ENCODE results near the gene ABHD17C. TPM values are rescaled to one million over a fixed set of nuclear protein-coding genes. Genes with fewer than 3 reads are reported as not detected.

Gene ABHD17C
- total RNA-seq, 1 donor from 2014 or later = 8.5 TPM

DNA sequence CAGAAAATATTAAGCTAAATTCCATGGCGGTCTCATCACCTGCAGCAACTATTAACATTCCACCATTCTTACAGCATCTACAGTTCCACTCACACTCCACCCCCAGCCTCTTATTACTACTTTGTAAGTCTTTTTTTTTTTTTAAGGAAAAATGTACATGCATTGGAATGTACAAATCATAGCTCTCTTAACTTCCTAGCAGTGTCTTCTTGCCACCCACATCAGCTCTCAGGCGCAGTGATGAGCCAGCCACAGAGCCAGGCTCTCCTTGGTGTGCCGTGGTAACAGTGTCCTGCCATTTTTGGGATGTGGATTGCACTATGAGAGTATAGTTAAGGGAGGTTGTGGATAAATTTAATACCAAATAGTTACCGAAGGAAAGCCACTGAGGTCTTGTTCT is 17.8 kb downstream of the ABHD17C start:
- intact Hi-C loops (cut with DNase I) = no loop called here
- no peak for DNase-seq (ENCODE audit: low spot score)

DNA sequence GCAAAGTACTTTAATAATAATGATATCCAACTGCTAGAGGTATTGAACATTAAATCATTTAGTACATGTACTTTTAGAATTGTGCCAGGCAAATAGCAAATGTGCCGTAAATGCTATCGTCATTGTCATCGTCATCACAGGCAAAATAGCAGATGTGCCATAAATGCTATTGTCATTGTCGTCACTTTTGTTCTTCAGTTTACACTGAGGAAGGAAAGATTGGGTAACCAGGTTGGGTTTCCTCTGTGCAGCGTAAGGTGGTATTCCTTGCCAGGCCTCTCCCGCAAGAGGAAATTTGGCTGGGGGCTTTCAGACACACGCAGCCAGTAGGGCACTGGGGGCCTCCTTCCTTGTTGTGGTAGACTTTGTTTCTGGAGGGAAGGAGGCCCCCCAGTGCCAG is 26.4 kb downstream of the ABHD17C start:
- intact Hi-C loops (cut with DNase I) = no loop called here
- no peak for DNase-seq (ENCODE audit: low spot score)

DNA sequence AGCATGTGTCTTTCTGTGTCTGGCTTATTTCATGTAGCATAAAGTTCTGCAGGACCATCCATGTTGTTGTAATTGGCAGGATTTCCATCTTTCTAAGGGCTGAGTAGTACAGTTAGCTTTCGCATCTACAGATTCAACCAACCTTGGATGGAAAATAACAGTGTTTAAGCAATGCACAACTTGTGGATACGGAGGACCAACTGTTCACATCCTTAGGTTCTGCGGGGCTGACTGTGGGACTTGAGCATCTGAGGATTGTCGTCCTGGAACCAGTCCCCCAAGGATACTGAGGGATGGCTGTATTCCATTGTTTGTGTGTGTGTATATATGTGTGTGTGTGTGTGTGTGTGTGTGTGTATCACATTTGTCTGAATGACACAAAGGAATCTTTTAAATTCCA is 27.7 kb downstream of the ABHD17C start:
- no peak for DNase-seq (ENCODE audit: low spot score)
- intact Hi-C loops (cut with DNase I) = no loop called here

DNA sequence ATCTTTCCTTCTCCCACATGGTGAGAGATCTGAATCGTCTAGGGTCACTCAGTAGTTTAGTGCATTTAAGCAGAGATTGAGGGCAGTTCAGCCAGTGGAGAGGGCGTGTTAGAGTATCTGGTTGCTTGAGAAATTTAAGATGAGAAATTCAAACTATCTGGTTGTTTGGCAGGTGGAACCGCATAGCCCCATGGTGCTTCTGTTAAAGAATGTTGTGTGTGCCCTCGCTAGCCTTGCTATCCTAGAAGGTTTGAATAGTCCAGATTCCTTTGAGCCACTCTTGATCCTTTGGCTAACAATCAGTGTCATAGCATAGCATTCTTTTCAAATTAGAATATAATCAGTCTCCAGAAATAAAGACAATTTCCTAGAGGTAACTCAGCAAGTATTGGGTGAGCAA is 32.1 kb downstream of the ABHD17C start:
- no peak for DNase-seq (ENCODE audit: low spot score)
- intact Hi-C loops (cut with DNase I) = no loop called here

DNA sequence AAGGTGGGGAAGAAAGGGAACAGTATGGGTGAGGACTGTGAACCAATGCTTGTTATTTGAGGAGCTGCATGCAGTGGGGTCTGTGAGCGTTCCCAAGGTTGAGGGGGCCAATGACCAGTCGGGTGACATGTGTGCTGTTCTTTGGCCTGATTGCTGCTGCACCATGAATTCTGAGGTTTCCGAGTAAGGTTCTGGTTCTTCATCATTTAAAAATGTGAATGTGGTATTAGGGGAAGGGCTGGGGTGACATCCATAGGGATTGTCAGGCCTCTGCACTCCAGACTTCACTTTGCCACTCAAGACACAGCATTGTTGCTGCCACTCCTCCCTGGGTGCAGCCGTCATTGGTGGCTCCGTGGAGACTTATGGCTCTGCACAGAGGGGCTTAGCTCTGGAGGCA is 32.5 kb downstream of the ABHD17C start:
- intact Hi-C loops (cut with DNase I) = no loop called here
- DNase-seq (ENCODE audit: low spot score) = no peak

DNA sequence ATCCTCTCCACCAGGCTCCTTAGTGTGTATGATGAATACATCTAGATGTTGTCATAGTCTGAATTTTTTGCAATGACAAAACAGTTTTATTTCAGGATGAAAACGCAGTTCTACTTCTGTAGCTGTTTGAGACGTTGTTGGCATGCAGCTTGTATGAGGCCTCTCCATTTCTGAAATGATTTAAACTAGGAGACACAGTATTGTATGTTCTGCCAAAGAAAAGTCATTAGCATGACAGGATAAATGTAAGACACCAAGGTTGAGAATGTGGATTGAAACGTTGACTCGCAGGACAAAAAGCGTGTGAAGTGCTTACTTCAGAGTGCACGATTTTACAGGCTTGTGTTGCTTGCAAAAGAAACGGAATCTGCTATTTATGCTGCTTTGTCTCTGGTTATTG is 35.3 kb downstream of the ABHD17C start:
- no peak for DNase-seq (ENCODE audit: low spot score)
- intact Hi-C loops (cut with DNase I) = no loop called here

DNA sequence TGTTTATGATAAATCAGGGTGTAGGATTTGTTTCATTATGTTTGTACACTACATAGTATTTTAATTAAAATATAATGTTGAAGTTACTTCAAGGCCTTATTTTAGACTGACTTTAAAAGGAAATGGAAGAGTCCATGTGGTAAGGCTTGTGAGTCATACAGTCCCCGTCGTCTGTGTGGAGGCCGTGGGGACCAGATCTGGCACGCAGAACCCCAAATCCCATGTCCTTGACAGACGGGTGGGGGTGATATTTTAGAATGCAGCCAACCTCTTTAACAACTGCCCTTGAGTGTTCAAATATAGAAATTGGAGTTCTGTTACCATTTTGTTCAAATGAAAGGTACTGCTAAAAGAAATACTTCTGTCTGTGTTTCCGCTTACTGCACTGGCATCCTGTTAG is 35.8 kb downstream of the ABHD17C start:
- intact Hi-C loops (cut with DNase I) = no loop called here
- no peak for DNase-seq (ENCODE audit: low spot score)

DNA sequence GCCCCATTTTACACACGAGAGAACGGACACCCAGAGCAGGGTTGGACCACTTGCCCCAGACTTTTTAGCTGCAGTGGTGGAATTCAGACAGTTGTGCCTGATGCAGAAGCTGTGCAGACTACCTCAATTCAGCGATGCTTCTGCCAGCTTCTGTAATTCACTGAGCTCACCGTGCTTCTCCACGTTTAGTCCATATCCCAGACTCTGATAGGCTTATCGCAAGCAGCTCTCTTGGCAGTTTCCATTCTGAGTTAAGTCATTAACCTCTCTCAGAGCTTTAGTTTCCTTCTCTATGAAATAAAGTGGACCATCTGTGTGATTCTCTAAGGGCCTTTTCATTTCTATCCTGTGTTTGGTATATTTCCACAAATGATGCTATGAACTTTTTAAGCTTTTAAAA is 37.1 kb downstream of the ABHD17C start:
- intact Hi-C loops (cut with DNase I) = no loop called here
- DNase-seq (ENCODE audit: low spot score) = no peak

DNA sequence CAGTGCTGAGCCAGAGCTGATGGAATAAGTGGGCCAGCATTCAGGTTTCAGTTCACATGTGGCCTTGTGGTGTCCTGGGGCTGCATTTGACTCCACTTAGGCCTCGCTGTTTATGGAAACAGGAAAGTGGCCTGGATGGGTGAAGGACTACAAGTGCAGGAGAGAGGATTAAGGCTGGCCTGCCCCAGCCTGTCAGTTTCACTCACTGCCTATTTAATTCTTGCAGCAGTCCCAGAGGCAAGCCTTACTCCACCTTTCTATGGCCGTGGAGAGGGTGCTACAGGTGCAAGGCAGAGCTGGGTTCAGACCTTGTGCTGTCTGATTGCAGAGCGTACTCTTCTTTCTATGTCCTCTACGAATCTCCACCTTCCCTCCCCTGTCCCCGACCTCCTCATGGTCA is 37.7 kb downstream of the ABHD17C start:
- intact Hi-C loops (cut with DNase I) = no loop called here
- DNase-seq (ENCODE audit: low spot score) = no peak

DNA sequence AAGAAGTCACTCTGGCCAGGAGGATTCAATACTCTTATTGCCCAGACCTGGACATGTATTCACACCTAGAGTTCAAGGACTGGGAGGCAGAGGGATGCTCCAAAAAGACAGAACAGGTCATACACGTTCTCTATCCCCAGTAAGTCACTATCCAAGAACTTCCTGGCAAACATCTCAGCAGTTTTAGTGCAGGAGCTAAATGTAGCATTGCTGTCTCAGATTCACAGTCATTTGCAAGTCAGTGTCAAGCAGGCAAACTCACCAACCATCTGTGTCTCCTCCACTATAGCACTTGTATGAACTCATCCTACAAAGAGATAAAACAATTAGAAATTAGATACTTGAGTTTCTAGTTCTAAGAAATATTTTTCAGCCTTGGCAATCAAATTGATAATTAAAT is 38.4 kb downstream of the ABHD17C start:
- intact Hi-C loops (cut with DNase I) = no loop called here
- no peak for DNase-seq (ENCODE audit: low spot score)

DNA sequence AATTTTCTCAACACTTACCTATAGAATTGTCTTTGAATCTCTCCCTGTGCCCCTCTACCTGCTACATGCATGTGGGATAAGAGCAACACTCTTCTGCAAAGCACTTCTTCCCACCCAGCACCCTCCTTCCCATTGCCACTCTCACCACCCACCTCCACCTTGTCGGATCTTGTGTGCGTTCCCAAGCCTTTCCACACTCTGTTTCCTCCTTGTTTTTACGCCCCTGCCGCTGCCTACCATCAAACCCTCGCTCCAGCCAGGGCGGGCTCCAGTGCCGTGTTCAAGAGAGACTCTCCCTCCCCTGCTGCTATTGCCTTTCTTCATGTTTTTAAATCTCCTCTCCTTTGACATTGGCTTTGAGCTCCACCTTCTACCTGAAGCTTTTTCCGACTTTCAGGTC is 40.2 kb downstream of the ABHD17C start:
- intact Hi-C loops (cut with DNase I) = no loop called here
- DNase-seq (ENCODE audit: low spot score) = no peak

DNA sequence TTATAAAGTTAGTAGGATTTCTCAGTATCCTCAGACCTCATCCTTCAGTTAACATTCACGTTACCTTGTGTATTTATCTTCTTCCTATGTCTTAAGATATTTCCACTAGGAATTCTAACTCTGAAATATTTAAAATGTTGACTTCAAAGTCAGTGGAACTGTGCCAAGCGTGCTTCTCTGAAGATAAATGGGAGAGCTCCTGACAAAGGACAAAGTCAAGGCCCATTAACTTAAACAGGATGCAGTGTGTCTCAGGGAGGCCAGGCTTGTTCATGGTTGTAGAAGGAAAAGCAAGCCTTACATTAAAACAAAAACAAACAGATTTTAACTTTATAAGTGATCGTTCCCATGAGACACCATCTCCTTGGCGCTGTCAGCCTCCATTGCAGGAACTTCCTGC is 41.5 kb downstream of the ABHD17C start:
- intact Hi-C loops (cut with DNase I) = no loop called here
- no peak for DNase-seq (ENCODE audit: low spot score)

DNA sequence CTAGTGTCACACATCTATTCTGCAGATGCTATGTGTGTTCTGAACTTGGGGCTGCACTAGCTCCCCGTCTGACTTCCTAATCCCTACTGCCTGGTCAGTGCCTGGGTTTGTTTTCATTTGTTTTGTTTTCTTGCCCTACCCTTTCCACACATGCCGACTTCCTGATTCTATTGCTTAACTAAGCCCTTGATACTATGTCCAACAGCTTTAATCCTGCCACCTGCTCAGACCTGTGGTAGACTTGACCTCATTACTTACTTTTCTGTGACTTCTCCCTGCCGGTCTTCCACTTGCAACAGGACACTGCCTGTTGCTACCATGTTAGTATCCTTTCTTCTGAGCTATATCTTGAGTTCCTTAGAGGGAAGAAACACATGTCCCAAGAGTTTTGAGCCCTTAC is 44.8 kb downstream of the ABHD17C start:
- intact Hi-C loops (cut with DNase I) = loop anchor here (10.0 kb wide), 1 partner anchor 45 kb away; the partner anchor contains the start of gene ABHD17C
- DNase-seq (ENCODE audit: low spot score) = no peak

DNA sequence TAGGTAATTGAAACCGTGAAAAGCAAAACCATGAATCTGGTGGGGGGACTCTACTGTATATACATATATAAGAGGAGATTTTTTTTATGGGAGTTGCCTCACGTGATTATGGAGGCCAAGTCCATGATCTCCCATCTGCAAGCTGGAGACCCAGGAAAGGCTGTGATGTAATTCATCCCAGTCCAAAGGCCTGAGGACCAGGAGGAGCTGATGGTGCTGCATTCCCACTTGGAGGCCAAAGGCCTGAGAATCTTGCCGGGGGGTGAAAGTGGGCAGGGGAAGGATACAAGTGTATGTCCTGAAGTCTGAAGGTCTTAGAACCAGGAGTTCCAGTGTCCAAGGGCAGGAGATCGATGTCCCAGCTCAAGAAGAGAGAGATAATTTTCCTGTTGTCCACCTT is 47.0 kb downstream of the ABHD17C start:
- no peak for DNase-seq (ENCODE audit: low spot score)
- intact Hi-C loops (cut with DNase I) = loop anchor here (10.0 kb wide), 1 partner anchor 47 kb away; the partner anchor contains the start of gene ABHD17C

DNA sequence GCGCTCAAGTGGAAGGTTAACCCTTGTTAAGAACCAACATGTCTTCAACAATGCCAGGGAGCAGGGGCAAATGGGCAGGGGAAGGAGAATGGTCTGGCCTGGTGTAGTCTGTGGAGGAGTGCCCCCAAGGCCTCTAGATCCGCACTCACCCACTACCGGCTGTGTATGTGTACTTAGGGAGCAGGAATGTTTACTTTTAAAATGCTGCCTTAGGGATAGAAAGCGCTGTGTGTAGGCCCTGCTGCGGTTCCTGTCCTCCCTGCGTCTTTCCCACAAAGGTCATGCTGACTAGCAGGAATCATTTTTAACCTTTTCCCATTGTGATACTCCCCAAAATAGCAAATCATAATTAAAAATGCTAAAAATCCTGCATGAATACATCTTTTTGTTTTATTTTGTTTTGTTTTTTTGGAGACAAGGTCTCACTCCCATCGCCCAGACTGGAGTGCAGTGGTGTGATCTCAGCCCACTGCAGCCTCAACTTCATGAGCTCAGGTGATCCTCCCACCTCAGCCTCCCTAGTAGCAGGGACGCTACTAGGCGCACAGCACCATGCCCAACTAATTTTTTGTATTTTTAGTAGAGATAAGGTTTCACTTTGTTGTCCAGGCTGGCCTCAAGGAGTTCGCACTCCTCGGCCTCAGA is 48.2 kb downstream of the ABHD17C start:
- intact Hi-C loops (cut with DNase I) = loop anchor here (10.0 kb wide), 1 partner anchor 49 kb away; the partner anchor contains the start of gene ABHD17C

DNA sequence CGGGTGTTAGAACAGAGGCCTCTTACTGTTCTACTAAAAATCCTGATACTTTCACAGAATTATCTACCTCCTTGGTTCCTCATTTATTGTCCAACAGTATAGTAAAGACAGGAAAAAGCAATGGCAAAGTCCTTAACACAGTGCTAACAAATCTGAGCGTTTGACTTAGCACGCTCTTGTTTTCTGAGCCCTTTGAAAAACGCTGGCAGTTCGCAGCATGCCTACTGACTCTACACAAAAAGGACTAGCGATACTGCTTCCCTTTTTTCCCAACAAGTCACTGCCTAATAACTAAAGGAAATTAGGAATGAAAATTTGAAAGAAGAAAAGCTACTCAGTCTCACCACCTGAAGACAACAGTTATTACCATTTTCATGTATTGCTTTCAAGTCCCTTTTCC is 49.3 kb downstream of the ABHD17C start:
- intact Hi-C loops (cut with DNase I) = loop anchor here (10.0 kb wide), 1 partner anchor 50 kb away; the partner anchor contains the start of gene ABHD17C
- no peak for DNase-seq (ENCODE audit: low spot score)

More for the DNA sequence above, 48.2 kb downstream of the ABHD17C start:
- DNase-seq (ENCODE audit: low spot score) = no peak

DNA sequence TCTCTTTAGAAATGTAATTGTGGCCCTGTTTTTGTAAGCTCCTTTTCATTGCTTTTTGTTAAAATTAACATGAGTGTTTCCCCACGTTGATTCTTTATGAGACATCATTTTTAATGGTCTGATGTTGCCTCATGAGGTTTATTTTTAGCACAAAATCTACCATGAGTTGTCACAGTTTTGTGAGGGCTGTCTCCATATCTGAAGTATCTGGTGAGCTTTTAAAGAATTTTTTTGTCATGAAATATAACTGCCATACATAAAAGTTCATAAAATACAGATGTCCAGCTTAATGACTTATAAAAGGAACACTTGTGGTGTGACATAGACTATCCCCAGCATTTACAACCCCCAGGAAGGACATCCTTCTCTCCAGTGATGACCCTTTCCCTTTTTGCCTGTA is 49.7 kb downstream of the ABHD17C start:
- intact Hi-C loops (cut with DNase I) = loop anchor here (10.0 kb wide), 1 partner anchor 50 kb away; the partner anchor contains the start of gene ABHD17C
- DNase-seq (ENCODE audit: low spot score) = no peak

DNA sequence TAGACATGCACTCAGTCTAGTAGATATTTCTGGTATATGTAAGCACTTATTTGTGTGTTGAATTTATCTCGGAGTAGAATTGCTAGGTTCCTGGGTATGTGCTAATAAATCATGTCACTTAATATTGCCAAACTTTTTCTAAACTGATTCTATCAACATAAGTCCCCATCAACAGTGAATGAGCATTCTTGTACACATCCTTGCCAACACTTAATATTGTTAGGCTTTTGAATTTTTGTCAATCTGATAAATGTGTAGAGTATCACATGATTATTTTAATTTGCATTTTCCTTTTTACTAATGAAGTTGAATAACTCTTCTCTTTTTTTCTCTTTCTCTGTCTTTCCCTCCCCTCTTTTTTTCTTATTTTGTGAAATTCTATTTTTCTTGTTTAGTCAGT is 50.8 kb downstream of the ABHD17C start:
- intact Hi-C loops (cut with DNase I) = loop anchor here (10.0 kb wide), 1 partner anchor 51 kb away; the partner anchor contains the start of gene ABHD17C

DNA sequence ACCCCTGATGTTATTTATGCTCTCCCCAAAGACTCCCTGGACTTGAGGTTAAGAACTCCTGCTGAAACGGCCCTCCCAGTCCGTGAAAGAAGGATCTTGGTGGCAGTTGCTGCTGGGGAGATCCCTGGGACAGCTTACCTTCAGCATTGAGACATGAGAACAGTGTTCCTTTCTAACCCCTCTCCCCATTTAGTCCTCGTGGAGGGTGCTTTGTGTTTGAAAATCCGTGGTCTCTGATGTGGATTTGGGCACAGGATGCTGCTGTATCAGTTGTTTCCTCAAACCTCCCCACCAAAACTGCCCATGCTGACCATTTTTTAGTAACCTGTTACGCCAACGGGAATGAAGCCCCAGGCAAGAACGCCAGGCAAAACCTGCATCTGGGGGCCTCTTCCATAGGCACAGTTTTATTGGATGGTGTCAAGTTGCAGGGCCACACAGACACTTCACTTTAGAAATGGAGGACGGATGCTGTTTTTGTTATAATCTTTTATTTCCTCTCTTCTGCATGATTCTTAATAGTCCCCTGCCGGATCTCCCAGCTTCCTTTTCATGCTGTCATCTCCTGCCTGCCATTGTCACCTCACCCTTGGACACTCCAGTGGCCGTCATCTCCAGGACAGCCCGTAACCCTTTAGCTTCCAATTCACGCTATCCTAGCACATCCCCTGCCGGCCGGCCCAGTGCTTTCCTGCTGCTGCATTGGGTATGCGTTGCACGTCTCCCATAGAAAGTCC is 52.4 kb downstream of the ABHD17C start:
- DNase-seq (ENCODE audit: low spot score) = no peak
- intact Hi-C loops (cut with DNase I) = loop anchor here (10.0 kb wide), 1 partner anchor 53 kb away; the partner anchor contains the start of gene ABHD17C

More for the DNA sequence above, 50.8 kb downstream of the ABHD17C start:
- no peak for DNase-seq (ENCODE audit: low spot score)

DNA sequence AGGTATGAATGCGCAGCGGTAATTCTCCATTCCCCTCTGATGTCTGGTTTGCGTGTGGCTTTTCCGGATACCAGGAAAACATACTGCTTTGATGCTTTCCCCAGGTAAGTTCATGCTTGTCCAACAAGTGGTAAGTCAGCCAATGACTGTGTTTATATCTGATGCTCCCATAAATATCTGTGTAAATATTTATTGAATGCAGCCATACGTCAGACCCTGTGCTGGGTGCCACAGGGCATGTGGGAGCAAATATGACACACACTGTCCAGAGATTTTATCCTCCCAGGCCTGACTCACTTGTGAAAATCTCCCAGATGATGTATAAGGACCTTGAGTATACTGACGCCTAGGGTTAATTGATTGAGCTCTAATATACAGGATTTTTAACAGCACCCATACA is 54.5 kb downstream of the ABHD17C start:
- DNase-seq (ENCODE audit: low spot score) = no peak
- intact Hi-C loops (cut with DNase I) = loop anchor here (10.0 kb wide), 1 partner anchor 55 kb away; the partner anchor contains the start of gene ABHD17C

DNA sequence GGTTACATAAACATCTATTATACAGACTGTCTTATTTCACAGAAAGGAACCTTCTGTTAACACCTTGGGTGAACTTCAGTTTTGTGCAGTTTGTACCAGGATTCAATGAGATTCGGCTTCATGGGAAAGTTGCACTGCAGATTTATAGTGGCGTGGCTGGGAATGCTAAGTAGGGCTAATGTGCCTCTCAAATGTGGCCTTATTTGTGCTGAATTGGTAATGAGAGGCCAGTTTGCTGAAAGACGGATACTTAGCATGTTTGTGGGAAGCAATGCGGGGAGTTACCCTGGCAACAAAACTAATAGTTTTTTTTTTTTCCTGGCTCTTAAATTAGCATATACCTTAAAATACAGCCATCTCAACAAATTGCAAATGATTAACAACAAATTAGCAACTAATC is 55.5 kb downstream of the ABHD17C start:
- DNase-seq (ENCODE audit: low spot score) = no peak
- intact Hi-C loops (cut with DNase I) = no loop called here

All from cardiac septum (tissue), 1 donor.